Measurements from ENCODE around the gene CAMK1D. TPM values are rescaled to one million over a fixed set of nuclear protein-coding genes. Genes with fewer than 3 reads are reported as not detected.

CAMK1D gene
- total and polyA plus RNA-seq, 2 experiments from 2014 or later = 2.0 to 3.8 TPM

- TF ChIP-seq CTCF (IDR thresholded peaks at IDR 0.05; ENCODE audit: low read depth, low read length) = no peak
- Histone ChIP-seq H3K27ac (no peak overlapping the region), H3K9me3 (ENCODE audit: low read depth) (no peaks in the 10 kb centered on the region), H3K27me3 (no peaks in the 10 kb centered on the region), H3K36me3 (no peaks in the 10 kb centered on the region), H3K4me3 (no peak overlapping the region), H3K4me1 (ENCODE audit: low read depth) (no peaks in the 10 kb centered on the region)
- no peak for DNase-seq (ENCODE audit: low read depth in 1 of 2, low spot score in 1 of 2)
These were observed 106.4 kb downstream of the CAMK1D start for GRCh38 chr10:12455766-12456165.

- H3K4me1 ChIP-seq (ENCODE audit: low read depth) = no peaks in the 10 kb centered on the region
- TF ChIP-seq CTCF (IDR thresholded peaks at IDR 0.05; ENCODE audit: low read depth, low read length) = no peak
- H3K4me3 ChIP-seq = no peak overlapping the region
- no peak for DNase-seq (ENCODE audit: low read depth in 1 of 2, low spot score in 1 of 2)
- H3K27me3 ChIP-seq = no peaks in the 10 kb centered on the region
- H3K36me3 ChIP-seq = no peaks in the 10 kb centered on the region
- no peak overlapping the region for H3K27ac ChIP-seq
- no peaks in the 10 kb centered on the region for H3K9me3 ChIP-seq (ENCODE audit: low read depth)
These were observed 110.0 kb downstream of the CAMK1D start for GRCh38 chr10:12459340-12459739.

- Histone ChIP-seq H3K4me1 (ENCODE audit: low read depth) (no peaks in the 10 kb centered on the region), H3K4me3 (no peak overlapping the region), H3K27me3 (no peaks in the 10 kb centered on the region), H3K27ac (no peak overlapping the region), H3K9me3 (ENCODE audit: low read depth) (no peaks in the 10 kb centered on the region), H3K36me3 (no peaks in the 10 kb centered on the region)
- TF ChIP-seq CTCF (IDR thresholded peaks at IDR 0.05; ENCODE audit: low read depth, low read length) = no peak
- DNase-seq (ENCODE audit: low read depth in 1 of 2, low spot score in 1 of 2) = no peak
These were observed 110.4 kb downstream of the CAMK1D start for GRCh38 chr10:12459762-12460161.

- no peak overlapping the region for H3K4me3 ChIP-seq
These were observed 114.1 kb downstream of the CAMK1D start for GRCh38 chr10:12463459-12463838.

GRCh38 chr10:12465385-12466136 lies 116.2 kb downstream of the CAMK1D start:
- H3K4me1 ChIP-seq (ENCODE audit: low read depth) = no peaks in the 10 kb centered on the region
- H3K9me3 ChIP-seq (ENCODE audit: low read depth) = no peaks in the 10 kb centered on the region
- no peak for DNase-seq (ENCODE audit: low read depth in 1 of 2, low spot score in 1 of 2)
- no peaks in the 10 kb centered on the region for H3K27me3 ChIP-seq
- no peak overlapping the region for H3K27ac ChIP-seq
- H3K4me3 ChIP-seq = no peak overlapping the region
- no peaks in the 10 kb centered on the region for H3K36me3 ChIP-seq
- no peak for TF ChIP-seq CTCF (IDR thresholded peaks at IDR 0.05; ENCODE audit: low read depth, low read length)

More at GRCh38 chr10:12463459-12463838, 114.1 kb downstream of the CAMK1D start:
- no peak for TF ChIP-seq CTCF (IDR thresholded peaks at IDR 0.05; ENCODE audit: low read depth, low read length)
- Histone ChIP-seq H3K27ac (no peak overlapping the region), H3K27me3 (no peaks in the 10 kb centered on the region), H3K36me3 (no peaks in the 10 kb centered on the region), H3K9me3 (ENCODE audit: low read depth) (no peaks in the 10 kb centered on the region), H3K4me1 (ENCODE audit: low read depth) (no peaks in the 10 kb centered on the region)
- DNase-seq (ENCODE audit: low read depth in 1 of 2, low spot score in 1 of 2) = no peak

Data from cardiac muscle cell (in vitro differentiated cells and primary cell).